ENCODE measurements around the gene TCF4.

DNA sequence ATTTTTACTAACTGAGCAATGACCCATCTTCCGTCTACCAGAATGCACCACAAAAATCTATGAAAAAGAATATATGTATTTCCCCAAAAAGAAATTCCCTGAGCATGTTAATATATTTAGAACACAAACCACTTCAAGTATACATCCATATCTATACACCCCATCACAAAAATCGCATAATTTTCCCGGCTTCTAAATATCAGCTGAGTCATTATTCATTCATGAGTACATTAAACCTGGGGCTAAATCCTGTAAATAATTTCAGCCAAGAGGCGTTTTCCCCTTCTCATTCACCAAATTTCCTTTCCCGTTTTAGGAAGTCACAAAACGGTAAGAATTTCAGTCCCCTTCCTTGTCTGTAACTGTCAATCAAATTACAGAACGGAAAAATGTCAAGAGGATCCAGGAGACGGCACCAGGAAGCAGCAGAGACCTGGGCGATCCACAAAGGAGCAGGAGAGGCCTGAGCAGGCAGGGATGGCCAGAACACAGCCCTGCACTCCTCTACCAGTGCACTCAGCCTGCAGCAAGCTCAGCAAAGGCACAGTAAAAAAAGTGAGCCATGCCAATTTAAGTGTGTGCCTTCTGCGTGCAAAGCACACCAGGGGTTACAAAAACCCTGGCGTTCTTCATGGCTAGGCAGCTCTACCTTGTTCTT, 300.7 kb downstream of the TCF4 start:
- TF ChIP-seq, protein P1, sequence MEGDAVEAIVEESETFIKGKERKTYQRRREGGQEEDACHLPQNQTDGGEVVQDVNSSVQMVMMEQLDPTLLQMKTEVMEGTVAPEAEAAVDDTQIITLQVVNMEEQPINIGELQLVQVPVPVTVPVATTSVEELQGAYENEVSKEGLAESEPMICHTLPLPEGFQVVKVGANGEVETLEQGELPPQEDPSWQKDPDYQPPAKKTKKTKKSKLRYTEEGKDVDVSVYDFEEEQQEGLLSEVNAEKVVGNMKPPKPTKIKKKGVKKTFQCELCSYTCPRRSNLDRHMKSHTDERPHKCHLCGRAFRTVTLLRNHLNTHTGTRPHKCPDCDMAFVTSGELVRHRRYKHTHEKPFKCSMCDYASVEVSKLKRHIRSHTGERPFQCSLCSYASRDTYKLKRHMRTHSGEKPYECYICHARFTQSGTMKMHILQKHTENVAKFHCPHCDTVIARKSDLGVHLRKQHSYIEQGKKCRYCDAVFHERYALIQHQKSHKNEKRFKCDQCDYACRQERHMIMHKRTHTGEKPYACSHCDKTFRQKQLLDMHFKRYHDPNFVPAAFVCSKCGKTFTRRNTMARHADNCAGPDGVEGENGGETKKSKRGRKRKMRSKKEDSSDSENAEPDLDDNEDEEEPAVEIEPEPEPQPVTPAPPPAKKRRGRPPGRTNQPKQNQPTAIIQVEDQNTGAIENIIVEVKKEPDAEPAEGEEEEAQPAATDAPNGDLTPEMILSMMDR (IDR thresholded peaks at IDR 0.05): no peak
- TF ChIP-seq EZH2 (IDR thresholded peaks at IDR 0.05; ENCODE audit: borderline replicate concordance, insufficient read depth, low read depth, low read length, poor library complexity, severe bottlenecking): no peak

Measured in B cell (primary cell).